Measurements from ENCODE around the gene MRPL27.

Gene MRPL27

DNA sequence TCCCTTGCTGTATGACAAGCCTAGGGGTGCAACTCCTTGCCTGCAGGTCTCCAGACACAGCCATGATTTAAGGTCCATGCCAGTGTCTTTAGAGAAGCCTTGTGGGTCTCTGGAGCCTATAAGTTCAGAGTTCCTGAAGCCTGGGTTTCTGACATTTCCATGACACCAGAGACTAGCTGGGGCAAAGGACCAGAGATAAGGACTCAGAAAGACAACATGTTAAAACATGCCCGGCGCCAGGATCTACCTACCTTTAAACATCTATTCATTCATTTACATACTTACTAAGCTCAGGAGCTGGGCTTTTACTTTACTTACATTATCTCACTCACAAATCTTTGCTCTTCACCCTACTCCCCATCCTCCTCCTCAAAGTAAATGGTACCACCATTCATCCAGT is 1.5 kb downstream of the MRPL27 start:
- Histone ChIP-seq H3K27me3 (no peaks in the 10 kb centered on the region), H3K9me3 (no peaks in the 10 kb centered on the region), H3K4me3 (ENCODE audit: low read depth, low read length) (peak overlapping the region; percentile 97), H3K4me1 (0 out of 2 replicates have a peak, but pooled peaks cover 2% of the 10 kb centered on the region), H3K36me3 (peaks cover 52% of the 10 kb centered on the region)
- TF ChIP-seq, protein P1, sequence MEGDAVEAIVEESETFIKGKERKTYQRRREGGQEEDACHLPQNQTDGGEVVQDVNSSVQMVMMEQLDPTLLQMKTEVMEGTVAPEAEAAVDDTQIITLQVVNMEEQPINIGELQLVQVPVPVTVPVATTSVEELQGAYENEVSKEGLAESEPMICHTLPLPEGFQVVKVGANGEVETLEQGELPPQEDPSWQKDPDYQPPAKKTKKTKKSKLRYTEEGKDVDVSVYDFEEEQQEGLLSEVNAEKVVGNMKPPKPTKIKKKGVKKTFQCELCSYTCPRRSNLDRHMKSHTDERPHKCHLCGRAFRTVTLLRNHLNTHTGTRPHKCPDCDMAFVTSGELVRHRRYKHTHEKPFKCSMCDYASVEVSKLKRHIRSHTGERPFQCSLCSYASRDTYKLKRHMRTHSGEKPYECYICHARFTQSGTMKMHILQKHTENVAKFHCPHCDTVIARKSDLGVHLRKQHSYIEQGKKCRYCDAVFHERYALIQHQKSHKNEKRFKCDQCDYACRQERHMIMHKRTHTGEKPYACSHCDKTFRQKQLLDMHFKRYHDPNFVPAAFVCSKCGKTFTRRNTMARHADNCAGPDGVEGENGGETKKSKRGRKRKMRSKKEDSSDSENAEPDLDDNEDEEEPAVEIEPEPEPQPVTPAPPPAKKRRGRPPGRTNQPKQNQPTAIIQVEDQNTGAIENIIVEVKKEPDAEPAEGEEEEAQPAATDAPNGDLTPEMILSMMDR (IDR thresholded peaks at IDR 0.05; ENCODE audit: low read depth, low read length) = no peak
- DNase-seq = no peak

DNA sequence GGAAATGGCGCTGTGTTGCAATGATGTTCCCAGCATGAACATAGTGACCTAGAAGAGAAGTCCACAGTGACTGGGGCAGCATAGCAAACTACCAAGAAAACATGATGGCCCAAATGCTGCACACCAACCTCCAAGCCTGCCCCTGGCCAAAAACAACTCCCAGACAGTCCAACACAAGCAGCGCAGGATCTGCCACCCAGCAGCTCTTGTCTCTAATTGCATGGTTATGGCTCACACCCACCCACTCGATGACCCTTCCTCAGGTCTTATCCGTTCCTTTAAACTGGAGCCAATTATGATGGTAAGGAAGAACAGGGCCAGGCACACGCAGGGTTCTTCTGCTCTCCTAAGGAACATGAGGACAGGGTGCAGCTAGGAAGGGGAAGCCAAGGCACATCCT is 2.9 kb downstream of the MRPL27 start:
- Histone ChIP-seq H3K9me3 (no peaks in the 10 kb centered on the region), H3K4me3 (ENCODE audit: low read depth, low read length) (no peak overlapping the region), H3K4me1 (0 out of 2 replicates have a peak, but pooled peaks cover 2% of the 10 kb centered on the region), H3K36me3 (peaks cover 53% of the 10 kb centered on the region), H3K27me3 (no peaks in the 10 kb centered on the region)
- DNase-seq = no peak
- TF ChIP-seq, protein P1 (IDR thresholded peaks at IDR 0.05; ENCODE audit: low read depth, low read length) = no peak

DNA sequence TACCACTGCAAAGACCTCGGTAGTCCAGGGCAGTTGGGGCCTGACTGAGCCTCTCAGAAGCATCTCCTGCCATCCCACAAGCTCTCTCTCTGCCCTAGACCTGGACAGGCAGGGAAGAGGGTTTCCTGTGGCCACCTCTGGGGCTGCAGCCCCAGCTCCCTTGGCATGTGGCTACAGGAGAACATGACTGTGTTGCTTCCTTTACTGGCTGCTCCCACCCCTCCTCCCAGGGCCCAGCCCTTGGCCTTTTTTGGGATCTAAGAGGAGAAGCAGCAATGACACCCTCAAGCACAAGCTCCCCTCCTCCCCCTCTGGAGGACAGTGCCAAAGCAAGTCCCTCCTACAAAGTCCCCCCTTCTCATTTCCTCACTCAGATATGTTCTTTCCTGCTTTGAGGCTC is 5.6 kb downstream of the MRPL27 start:
- TF ChIP-seq, protein P1 (IDR thresholded peaks at IDR 0.05; ENCODE audit: low read depth, low read length) = no peak
- peaks cover 53% of the 10 kb centered on the region for H3K36me3 ChIP-seq

DNA sequence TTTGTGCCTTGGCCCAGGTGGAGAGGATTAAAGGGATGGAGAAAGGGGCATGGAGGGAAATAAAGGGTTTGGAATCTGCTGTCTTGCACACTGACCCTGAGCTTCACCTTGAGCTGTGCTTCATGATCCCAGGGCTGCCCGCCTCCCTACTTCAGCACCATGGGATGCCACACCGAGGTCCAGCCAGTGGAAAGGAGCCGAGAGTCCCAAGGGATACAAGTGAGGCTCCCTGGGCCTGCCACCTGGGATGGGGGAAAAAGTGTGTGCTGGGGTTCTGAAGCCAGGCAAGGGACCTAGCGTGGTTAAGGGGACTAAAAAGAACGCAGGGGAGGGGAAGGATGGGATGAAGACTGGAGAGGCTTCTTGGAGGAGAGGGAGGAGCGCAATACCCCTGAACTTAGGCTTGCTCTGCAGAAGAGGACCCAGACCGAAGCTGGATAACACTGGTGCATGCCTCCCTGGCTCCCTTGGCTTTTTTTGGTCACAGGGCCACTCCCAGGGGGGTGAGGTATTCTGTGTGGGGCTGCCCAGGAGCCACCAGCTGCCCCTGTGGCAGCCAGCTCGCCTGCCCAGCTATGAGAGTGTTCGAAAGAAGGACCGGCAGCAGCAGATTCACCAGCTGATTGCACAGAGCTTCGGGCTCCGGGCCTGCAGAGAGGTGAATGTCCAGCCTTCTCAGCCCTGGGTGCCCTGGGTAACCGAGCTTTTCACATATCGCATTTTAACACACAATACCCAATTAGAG is 7.2 kb downstream of the MRPL27 start:
- Histone ChIP-seq H3K4me1 (peaks cover 10% of the 10 kb centered on the region), H3K9me3 (no peaks in the 10 kb centered on the region), H3K36me3 (peaks cover 43% of the 10 kb centered on the region), H3K27me3 (no peaks in the 10 kb centered on the region), H3K4me3 (ENCODE audit: low read depth, low read length) (no peak overlapping the region)
- TF ChIP-seq, protein P1 (IDR thresholded peaks at IDR 0.05; ENCODE audit: low read depth, low read length) = no peak
- no peak for DNase-seq

More for the DNA sequence above, 5.6 kb downstream of the MRPL27 start:
- Histone ChIP-seq H3K9me3 (no peaks in the 10 kb centered on the region), H3K4me3 (ENCODE audit: low read depth, low read length) (no peak overlapping the region), H3K27me3 (no peaks in the 10 kb centered on the region), H3K4me1 (peaks cover 12% of the 10 kb centered on the region)
- no peak for DNase-seq

DNA sequence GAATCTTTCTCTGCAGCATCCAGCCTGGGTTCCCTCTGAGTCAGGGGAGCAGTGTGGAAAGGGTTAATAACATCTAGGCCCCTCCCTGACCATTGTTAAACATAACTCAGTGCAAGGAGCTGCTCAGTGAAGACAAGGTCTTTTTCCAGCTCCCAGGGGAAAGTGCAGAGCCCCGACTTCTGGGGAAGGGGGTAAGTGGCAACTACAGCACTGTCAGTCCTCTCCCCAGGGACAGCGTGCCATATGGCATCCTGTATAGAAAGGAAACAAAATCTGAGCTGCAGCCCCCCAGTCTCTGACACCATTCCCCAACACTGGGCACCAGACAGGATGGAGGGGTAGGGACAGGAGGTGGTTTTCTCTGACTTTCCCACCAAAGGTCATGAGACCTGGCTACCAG is 7.8 kb downstream of the MRPL27 start:
- no peak for DNase-seq
- TF ChIP-seq, protein P1 (IDR thresholded peaks at IDR 0.05; ENCODE audit: low read depth, low read length) = no peak
- H3K36me3 ChIP-seq = peaks cover 38% of the 10 kb centered on the region
- H3K9me3 ChIP-seq = no peaks in the 10 kb centered on the region
- peaks cover 10% of the 10 kb centered on the region for H3K4me1 ChIP-seq
- no peaks in the 10 kb centered on the region for H3K27me3 ChIP-seq
- no peak overlapping the region for H3K4me3 ChIP-seq (ENCODE audit: low read depth, low read length)

DNA sequence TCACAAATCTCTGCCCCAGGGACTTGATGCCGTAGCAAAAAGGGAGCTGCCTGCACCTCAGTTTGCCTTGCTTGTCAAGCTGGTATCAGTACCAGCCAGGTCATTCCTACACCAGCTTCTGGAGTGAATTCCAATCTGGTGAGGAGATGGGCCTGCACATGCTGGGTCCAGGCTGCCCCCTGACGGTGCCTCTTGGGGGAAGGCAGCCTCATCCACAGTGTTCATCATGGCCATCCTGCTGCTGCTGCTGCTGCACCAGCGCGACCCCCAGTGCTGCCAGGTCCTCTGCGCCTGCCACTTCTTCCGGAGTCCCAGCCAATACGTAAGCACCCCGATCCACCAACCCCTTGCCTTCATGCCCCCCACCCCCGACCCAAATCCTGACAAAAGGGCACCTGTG is 8.3 kb downstream of the MRPL27 start:
- peaks cover 33% of the 10 kb centered on the region for H3K36me3 ChIP-seq
- H3K9me3 ChIP-seq = no peaks in the 10 kb centered on the region
- H3K4me3 ChIP-seq (ENCODE audit: low read depth, low read length) = no peak overlapping the region
- H3K27me3 ChIP-seq = no peaks in the 10 kb centered on the region
- H3K4me1 ChIP-seq = peaks cover 10% of the 10 kb centered on the region
- TF ChIP-seq, protein P1 (IDR thresholded peaks at IDR 0.05; ENCODE audit: low read depth, low read length) = no peak
- no peak for DNase-seq

All from BE2C (cell line).